Measurements from ENCODE around the gene SRRM4. TPM values are rescaled to one million over a fixed set of nuclear protein-coding genes. Genes with fewer than 3 reads are reported as not detected.

SRRM4 gene
- total and polyA plus RNA-seq, 4 donors = not detected

DNA sequence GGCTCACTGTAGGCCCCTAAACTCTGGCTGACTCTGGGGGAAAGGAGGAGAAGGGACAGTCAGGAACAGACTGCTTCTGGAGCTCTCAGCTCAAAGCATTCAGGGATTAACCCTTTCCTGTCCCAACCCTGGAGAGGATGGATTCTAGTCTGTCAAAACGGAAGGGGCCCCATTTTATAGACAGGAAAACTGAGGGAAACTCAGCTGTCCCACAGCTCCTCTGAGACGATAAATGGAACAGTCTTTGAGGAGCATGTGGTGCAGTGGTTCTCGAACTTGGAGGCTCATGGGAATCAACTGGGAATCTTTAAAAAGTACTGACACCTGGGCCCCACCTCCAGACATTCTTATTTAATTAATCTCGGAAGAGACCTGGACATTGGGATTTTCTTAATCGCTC, 23.7 kb downstream of the SRRM4 start:
- Histone ChIP-seq H3K27ac (ENCODE audit: low read depth in 1 of 2, low read length in 2 of 2) (no peak overlapping the region), H3K9ac (ENCODE audit: low read depth in 1 of 2, low read length in 2 of 2) (no peak overlapping the region), H3K9me3 (ENCODE audit: control insufficient read depth in 4 of 4, low read length in 3 of 4) (no peaks in the 10 kb centered on the region), H3K27me3 (ENCODE audit: control insufficient read depth in 4 of 4, insufficient read depth in 4 of 4, low read length in 3 of 4) (peaks cover 3 to 9% (median 3%) of the 10 kb centered on the region in 4 donors), H3K4me1 (ENCODE audit: control insufficient read depth in 4 of 4, insufficient read depth in 4 of 4, low read length in 3 of 4) (peaks cover 0 to 4% (median under 1%) of the 10 kb centered on the region in 4 donors), H3K36me3 (ENCODE audit: control insufficient read depth in 4 of 4, insufficient read depth in 3 of 4, low read depth in 1 of 4, low read length in 3 of 4) (no peaks in the 10 kb centered on the region), H3K4me3 (ENCODE audit: low read depth in 1 of 3, low read length in 3 of 3) (no peak overlapping the region)
- DNase-seq (ENCODE audit: low spot score) = no peak
- TF ChIP-seq, protein P1, sequence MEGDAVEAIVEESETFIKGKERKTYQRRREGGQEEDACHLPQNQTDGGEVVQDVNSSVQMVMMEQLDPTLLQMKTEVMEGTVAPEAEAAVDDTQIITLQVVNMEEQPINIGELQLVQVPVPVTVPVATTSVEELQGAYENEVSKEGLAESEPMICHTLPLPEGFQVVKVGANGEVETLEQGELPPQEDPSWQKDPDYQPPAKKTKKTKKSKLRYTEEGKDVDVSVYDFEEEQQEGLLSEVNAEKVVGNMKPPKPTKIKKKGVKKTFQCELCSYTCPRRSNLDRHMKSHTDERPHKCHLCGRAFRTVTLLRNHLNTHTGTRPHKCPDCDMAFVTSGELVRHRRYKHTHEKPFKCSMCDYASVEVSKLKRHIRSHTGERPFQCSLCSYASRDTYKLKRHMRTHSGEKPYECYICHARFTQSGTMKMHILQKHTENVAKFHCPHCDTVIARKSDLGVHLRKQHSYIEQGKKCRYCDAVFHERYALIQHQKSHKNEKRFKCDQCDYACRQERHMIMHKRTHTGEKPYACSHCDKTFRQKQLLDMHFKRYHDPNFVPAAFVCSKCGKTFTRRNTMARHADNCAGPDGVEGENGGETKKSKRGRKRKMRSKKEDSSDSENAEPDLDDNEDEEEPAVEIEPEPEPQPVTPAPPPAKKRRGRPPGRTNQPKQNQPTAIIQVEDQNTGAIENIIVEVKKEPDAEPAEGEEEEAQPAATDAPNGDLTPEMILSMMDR (IDR thresholded peaks at IDR 0.05; ENCODE audit: low read depth, low read length, missing input control) = no peak
- TF ChIP-seq ATF3 (IDR thresholded peaks at IDR 0.05) = no peak
- no peak for TF ChIP-seq SP1 (IDR thresholded peaks at IDR 0.05)
- no peak for TF ChIP-seq NR2F2 (IDR thresholded peaks at IDR 0.05)
- no peak for TF ChIP-seq ZBTB33 (IDR thresholded peaks at IDR 0.05)
- TF ChIP-seq, protein P2, sequence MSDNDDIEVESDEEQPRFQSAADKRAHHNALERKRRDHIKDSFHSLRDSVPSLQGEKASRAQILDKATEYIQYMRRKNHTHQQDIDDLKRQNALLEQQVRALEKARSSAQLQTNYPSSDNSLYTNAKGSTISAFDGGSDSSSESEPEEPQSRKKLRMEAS (IDR thresholded peaks at IDR 0.05) = no peak
- no peak for TF ChIP-seq GABPA (IDR thresholded peaks at IDR 0.05 in 1 of 2, conservative IDR thresholded peaks at IDR 0.05 in 1 of 2)
- TF ChIP-seq REST (IDR thresholded peaks at IDR 0.05) = no peak
- TF ChIP-seq HNF4A (conservative IDR thresholded peaks at IDR 0.05) = no peak
- no peak for TF ChIP-seq JUND (IDR thresholded peaks at IDR 0.05)
- no peak for TF ChIP-seq FOXA1 (IDR thresholded peaks at IDR 0.05)
- TF ChIP-seq FOXA2 (IDR thresholded peaks at IDR 0.05) = no peak
- 71% methylated on average over 5 of the region's 5 CpGs for WGBS

GRCh38 chr12:119005913-119006312, 24.6 kb downstream of the SRRM4 start:
- no peak for TF ChIP-seq ZBTB33 (IDR thresholded peaks at IDR 0.05)
- TF ChIP-seq, protein P2 (IDR thresholded peaks at IDR 0.05) = no peak
- TF ChIP-seq RAD21 (IDR thresholded peaks at IDR 0.05) = no peak
- Histone ChIP-seq H3K27me3 (ENCODE audit: control insufficient read depth in 4 of 4, insufficient read depth in 4 of 4, low read length in 3 of 4) (peaks cover 3 to 5% (median 3%) of the 10 kb centered on the region in 4 donors), H3K4me1 (ENCODE audit: control insufficient read depth in 4 of 4, insufficient read depth in 4 of 4, low read length in 3 of 4) (peaks cover 0 to 4% (median under 1%) of the 10 kb centered on the region in 4 donors), H3K9me3 (ENCODE audit: control insufficient read depth in 4 of 4, low read length in 3 of 4) (no peaks in the 10 kb centered on the region), H3K4me3 (ENCODE audit: low read depth in 1 of 3, low read length in 3 of 3) (no peak overlapping the region), H3K27ac (ENCODE audit: low read depth in 1 of 2, low read length in 2 of 2) (no peak overlapping the region), H3K9ac (ENCODE audit: low read depth in 1 of 2, low read length in 2 of 2) (no peak overlapping the region), H3K36me3 (ENCODE audit: control insufficient read depth in 4 of 4, insufficient read depth in 3 of 4, low read depth in 1 of 4, low read length in 3 of 4) (no peaks in the 10 kb centered on the region)
- WGBS = 41% methylated on average over 4 of the region's 4 CpGs
- no peak for DNase-seq (ENCODE audit: low spot score)

Measured in liver (tissue), 9 donors.